NCI-H2081 treated with DMSO at 0.1 percent for 48 hours (cell line): ENCODE measurements around the gene CCRL2.
"Not testable (repeated sequence)": the region's sequence is repeated elsewhere in the genome, so short reads cannot be mapped to it uniquely, and the experiment has no call there.

ENCODE experiments used
- DNase-seq: peaks from one replicate; lab custom pipeline; 2025; lab: John Stamatoyannopoulos, UW

Gene CCRL2

GRCh38 chr3:46429250-46429649, 22.2 kb downstream of the CCRL2 start:
- DNase-seq: no peak

GRCh38 chr3:46429671-46430070, 22.6 kb downstream of the CCRL2 start:
- no peak for DNase-seq

- DNase-seq: not testable (repeated sequence)
These were observed 23.8 kb downstream of the CCRL2 start for GRCh38 chr3:46430879-46431278.

DNA sequence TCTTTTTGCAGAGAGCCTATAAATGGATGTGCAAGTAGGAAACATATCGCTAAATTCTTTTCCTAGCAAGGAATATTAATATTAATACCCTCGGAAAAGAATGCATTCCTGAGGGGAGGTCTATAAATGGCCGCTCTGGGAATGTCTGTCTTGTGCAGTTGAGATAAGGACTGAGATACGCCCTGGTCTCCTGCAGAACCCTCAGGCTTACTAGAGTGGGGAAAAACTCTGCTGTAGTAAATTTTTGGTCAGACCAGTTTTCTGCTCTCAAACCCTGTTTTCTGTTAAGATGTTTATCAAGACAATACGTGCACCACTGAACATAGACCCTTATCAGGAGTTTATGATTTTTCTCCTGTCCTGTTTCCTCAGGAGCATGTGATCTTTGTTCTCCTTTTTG, 24.8 kb downstream of the CCRL2 start:
- not testable (repeated sequence) for DNase-seq

DNA sequence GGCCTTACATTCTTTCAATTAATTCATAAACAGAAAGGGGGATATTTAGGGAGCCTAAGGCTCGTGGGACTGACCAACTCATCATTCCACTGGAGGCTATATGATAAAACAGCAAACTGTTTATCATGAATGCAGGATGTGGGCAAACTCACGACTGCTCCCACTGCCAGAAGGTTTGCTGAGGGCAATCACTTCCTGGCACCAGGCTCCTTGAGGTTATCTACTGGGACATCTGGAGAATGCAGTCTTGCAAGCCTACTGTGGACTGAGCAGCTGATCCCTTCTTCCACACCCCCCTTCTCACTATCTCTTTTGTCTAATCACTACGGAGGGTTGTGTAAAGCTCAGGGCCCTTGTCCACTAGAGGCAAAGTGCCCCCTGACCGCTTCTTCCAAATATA, 26.1 kb downstream of the CCRL2 start:
- not testable (repeated sequence) for DNase-seq

DNA sequence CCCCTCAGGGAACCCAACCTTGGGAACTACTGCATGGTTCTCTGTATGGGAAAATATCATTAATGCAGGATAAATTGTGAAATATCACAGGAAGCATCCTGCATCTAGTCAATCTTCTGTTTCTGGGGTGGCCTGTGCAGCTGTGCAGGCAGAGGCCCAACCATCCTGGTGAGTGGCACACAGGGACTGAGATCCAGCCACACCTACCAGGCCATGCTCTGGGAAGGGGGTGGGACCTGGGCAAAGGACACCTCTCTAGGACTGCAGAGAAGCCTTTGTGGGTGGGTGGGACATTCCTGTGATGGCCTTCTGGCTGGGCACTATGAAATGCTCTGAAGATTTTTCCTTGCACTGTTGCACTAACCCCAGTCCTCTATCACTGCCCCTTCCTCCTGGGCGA, 26.8 kb downstream of the CCRL2 start:
- no peak for DNase-seq

GRCh38 chr3:46435081-46435726, 28.1 kb downstream of the CCRL2 start:
- no peak for DNase-seq

DNA sequence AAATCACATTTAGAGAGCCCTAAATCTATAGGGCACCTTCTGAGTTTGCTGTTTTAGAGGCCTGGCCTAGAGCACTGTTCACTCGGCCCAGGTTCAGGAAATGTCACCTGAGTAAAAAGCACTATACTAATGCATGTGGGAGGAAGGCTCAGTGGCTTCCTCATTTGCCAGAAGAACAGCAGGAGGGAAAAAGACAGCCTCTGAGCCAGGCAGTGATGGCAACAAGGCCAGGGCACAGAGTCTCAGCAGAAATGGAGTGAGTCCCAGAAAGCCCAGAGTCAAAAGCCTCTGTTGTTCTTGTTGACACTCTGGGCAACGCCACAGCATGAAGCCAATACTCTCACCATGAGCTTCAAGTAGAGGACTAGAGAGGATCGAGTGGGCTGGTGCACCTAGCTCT, 31.8 kb downstream of the CCRL2 start:
- DNase-seq: no peak

GRCh38 chr3:46440531-46441294, 33.7 kb downstream of the CCRL2 start:
- DNase-seq: no peak

GRCh38 chr3:46442576-46443530, 35.8 kb downstream of the CCRL2 start:
- no peak for DNase-seq

DNA sequence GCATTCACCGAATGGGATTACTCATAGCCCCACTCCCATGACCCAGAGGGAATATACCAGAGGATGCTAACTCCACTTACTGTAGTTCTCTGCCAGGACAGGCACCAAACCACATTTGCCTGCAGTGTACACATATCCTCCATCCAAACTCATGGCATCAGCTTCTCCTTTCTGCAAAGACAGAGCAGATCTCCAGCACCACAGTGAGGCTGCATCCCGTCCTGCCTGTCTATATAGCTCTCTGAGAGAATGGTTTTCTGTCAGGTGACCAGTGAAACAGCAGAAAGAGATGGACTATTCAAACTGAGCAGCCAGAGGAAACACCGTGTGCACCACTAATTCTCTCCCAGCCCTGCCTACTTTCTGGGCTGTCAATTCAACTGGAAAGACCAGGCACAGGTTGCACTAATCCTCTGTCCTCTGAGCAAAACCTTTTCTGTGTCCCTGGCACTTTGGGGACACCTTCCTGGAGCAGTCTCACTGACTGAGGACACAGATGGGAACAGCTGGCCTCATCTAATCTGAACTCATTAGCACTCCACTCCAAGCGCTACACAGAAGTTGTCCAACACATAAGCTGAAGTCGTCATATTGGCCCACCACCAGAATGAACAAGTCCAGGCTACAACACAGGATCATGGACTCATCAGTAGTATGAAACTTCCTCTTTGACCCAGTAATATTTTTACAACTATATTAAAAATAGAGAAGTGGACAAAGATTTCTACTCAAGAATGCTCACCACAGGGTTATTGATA, 40.3 kb downstream of the CCRL2 start:
- DNase-seq: no peak

- DNase-seq: no peak
These were observed 41.7 kb downstream of the CCRL2 start for GRCh38 chr3:46448721-46449120.

DNA sequence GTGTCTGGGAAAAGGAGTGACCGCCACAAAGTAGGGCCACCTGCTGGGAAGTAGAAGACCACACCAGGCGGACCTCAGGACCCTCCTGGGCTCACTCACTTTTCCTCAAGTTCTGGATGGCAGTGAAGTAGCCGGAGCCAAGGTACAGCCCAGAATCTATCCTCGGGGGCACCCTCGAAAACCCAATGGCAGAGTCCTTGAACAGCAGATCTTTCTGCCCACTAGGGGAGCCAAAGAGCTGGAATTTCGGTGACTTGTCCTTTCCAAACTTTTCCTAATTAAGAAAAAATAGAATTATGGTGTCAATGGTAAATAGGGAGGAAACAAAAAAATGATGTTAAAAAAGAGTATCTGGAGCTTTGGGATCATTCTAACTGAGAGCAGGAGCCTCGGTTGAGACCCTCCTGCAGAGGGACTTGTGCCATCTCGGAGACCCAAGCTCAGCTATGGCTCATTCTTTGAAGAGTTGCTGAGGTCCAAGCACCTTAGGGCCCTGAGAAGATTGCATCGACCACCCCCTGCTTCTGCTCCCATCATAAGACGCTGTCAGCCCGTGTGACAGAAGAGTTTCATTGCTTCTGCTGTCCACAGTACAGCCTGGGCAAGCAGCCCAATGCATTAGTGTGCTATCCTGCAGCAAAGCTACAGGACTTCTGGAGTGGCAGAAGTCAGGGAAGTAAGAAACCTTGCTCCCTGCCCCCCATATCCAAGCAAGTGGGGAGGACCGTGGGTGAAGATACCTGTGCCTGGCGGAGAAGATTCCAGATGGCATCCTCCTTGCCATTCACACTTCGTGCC, 42.9 kb downstream of the CCRL2 start:
- no peak for DNase-seq

DNA sequence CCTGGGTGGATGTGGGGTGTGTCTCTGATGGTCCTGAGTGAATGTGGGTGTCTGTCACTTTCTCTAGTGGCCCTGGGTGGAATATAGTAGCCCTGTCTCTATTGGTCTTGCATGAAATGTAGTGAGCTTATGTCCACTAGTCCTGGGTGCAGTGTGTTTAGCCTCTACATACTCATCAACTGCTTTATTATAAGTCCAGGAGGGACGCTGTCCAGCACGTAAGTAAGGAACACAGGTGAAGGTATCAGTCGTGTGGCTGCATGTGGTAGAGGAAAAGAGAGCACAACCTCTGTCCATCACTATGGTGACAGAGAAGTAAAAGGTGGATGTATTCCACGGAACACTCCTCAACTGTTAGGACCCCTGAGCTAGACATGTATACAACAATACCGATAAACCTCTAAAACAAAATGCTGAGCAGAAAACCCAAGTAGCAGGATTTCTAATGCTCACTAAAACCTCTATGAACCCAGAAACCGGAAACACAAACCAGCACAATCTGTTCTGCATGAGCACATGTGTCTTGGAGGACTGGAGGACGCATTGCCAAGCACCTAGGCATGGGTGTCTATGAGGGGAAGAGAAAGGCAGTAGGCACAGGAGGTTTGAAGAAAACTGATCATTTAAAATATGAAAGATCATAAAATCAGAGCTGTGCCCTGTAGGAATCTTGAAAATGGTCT, 46.6 kb downstream of the CCRL2 start:
- no peak for DNase-seq

DNA sequence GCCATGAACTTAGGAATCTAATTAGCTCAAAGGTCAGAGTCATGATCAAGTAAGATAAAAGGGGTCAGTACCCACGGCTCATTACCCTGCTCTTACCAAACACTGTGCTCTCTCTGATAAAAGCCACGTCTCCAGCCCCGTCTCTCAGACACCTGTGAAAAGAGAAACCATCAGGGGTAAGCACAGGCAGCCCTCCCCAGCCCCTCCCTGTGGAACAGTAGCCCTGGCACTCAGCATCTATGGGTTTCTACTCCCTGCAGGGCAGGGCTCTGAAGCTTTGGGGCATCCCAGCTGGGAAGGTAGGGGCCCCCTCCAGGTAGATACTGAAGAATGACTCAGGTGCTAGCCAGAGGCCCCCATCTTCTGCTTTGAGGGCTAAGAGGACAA, 47.1 kb downstream of the CCRL2 start:
- no peak for DNase-seq

DNA sequence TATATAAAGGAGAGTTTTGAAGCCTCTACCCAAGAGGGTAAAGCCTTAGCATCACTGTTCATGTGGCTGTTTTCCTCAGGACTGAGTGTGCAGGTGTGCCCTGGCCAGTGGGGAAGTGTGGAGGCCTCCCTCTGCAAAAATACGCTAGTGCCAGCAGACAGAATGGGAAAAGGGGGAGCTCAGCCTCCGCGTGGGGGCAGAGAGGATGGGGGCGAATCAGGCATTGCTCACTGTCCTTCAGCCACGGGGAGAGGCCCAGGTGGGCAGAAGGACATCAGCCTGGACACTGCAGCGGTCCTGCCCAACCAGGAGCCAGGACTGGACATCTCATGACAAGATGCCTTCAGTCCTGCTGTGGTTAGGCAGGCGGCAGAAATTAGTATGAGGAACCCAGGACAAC, 47.5 kb downstream of the CCRL2 start:
- no peak for DNase-seq

DNA sequence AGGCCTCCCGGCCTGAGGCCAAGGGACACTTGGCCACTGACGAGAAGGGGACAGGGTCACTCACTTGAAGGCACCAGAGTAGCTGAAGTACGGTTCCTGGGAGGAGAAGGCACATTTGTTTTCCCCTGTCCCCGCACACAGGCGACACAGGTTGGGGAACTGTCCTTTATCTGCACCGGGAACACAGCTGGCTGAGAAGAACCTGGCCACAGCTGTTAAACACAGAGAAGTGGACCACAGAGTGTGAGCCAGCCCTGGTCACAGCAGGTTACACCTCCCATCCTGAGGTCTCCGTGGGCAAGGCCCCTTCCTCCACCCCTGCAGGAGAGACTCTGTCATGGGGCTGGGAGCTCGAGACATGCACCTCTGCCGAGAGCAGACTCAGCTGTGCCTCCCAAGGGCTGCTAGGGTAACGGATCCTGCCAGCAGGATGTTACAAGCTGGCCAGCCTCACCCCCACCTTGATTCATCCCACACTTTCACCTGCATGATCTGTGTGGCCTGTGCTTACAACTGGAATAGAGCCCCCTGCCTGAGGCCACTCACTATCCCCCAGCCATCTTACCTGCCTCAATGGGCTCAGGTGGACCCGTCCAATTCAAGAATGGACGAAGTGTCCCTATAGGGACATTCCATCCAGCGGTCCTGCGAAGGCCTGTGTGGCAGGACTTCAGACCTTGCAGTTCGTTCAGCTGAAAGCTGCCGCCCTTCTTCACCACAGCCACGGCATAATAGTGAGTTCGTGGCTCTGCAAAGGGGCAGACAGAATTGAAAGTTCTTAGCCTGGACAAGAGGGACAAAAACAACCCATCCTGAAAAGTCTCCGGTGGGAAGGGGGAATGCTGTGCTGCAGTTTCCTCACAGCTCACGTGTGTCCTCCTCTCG, 48.4 kb downstream of the CCRL2 start:
- DNase-seq: no peak

- DNase-seq: no peak
These were observed 49.1 kb downstream of the CCRL2 start for GRCh38 chr3:46456118-46456517.
